ENCODE measurements around the gene SLF1. TPM values are rescaled to one million over a fixed set of nuclear protein-coding genes. Genes with fewer than 3 reads are reported as not detected.
A peak's percentile ranks its signal among the peaks of the same experiment; 100 is the strongest.

SLF1 gene
- total and polyA plus RNA-seq, 9 of the 15 experiments (the other 6 are each of a cell fraction or from before 2014, with no cell fraction given) = 9.8 to 31.1 (median 16.3) TPM

- TF ChIP-seq GTF2F1 (IDR thresholded peaks at IDR 0.05; ENCODE audit: low read depth, low read length) (no peak), POU5F1 (IDR thresholded peaks at IDR 0.05; ENCODE audit: borderline replicate concordance, low read depth, low read length, partially characterized antibody) (no peak), CBFB (CRISPR knock-in tag; IDR thresholded peaks at IDR 0.05) (0 out of 2 replicates have a peak, but pooled peaks have one; percentile 52), NFXL1 (CRISPR knock-in tag; IDR thresholded peaks at IDR 0.05) (no peak), HDAC6 (IDR thresholded peaks at IDR 0.05; ENCODE audit: low read depth, low read length) (no peak), KHSRP (IDR thresholded peaks at IDR 0.05) (no peak), SMARCA5 (IDR thresholded peaks at IDR 0.05) (no peak), RUNX1 (IDR thresholded peaks at IDR 0.05; ENCODE audit: low read depth) (no peak), GABPA (tag; conservative IDR thresholded peaks at IDR 0.05; ENCODE audit: low read depth) (0 out of 2 replicates have a peak, but pooled peaks have one; percentile 75)
- TF ChIP-seq, protein P1, sequence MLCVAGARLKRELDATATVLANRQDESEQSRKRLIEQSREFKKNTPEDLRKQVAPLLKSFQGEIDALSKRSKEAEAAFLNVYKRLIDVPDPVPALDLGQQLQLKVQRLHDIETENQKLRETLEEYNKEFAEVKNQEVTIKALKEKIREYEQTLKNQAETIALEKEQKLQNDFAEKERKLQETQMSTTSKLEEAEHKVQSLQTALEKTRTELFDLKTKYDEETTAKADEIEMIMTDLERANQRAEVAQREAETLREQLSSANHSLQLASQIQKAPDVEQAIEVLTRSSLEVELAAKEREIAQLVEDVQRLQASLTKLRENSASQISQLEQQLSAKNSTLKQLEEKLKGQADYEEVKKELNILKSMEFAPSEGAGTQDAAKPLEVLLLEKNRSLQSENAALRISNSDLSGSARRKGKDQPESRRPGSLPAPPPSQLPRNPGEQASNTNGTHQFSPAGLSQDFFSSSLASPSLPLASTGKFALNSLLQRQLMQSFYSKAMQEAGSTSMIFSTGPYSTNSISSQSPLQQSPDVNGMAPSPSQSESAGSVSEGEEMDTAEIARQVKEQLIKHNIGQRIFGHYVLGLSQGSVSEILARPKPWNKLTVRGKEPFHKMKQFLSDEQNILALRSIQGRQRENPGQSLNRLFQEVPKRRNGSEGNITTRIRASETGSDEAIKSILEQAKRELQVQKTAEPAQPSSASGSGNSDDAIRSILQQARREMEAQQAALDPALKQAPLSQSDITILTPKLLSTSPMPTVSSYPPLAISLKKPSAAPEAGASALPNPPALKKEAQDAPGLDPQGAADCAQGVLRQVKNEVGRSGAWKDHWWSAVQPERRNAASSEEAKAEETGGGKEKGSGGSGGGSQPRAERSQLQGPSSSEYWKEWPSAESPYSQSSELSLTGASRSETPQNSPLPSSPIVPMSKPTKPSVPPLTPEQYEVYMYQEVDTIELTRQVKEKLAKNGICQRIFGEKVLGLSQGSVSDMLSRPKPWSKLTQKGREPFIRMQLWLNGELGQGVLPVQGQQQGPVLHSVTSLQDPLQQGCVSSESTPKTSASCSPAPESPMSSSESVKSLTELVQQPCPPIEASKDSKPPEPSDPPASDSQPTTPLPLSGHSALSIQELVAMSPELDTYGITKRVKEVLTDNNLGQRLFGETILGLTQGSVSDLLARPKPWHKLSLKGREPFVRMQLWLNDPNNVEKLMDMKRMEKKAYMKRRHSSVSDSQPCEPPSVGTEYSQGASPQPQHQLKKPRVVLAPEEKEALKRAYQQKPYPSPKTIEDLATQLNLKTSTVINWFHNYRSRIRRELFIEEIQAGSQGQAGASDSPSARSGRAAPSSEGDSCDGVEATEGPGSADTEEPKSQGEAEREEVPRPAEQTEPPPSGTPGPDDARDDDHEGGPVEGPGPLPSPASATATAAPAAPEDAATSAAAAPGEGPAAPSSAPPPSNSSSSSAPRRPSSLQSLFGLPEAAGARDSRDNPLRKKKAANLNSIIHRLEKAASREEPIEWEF (CRISPR knock-in tag; IDR thresholded peaks at IDR 0.05) = no peak
Measured at GRCh38 chr5:94618029-94618492, 408 bp upstream of the SLF1 start (continued).

Data from K562 (cell line).